ENCODE data around the gene HOXB7.

HOXB7 gene

DNA sequence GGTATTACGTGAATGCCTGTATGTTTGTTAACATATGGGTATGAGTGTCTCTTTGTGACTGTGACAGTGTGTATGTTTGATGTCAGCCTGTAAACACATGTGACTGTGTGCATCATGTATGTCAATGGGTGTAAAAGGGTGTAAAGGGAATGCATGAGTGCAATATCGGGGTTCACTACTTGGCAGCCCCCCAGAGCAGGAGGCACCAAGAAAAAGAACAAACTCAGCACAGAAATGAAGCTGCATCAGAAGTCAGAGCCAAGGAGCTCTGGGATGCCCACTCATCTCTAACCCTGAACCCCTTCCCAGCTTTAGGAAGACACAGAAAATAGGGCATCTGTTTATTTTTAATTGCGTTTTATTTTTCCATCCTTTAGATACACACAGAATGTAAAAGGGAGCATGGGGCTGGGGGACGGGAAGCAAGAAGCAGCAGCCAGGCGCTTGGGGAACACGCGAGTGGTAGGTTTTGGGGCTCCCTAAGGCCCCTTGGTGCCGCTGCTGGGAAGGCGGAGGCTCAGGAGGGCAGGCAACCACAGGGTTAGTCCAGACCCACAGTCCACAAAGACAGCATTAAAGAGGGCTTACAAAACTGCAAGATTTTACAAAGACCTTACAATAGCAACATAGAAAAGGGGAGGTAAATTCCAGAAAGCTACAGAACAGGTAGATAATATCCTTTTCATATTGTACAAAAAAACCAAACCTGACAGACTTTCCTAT is 3.8 kb downstream of the HOXB7 start:
- DNase-seq = no peak

DNA sequence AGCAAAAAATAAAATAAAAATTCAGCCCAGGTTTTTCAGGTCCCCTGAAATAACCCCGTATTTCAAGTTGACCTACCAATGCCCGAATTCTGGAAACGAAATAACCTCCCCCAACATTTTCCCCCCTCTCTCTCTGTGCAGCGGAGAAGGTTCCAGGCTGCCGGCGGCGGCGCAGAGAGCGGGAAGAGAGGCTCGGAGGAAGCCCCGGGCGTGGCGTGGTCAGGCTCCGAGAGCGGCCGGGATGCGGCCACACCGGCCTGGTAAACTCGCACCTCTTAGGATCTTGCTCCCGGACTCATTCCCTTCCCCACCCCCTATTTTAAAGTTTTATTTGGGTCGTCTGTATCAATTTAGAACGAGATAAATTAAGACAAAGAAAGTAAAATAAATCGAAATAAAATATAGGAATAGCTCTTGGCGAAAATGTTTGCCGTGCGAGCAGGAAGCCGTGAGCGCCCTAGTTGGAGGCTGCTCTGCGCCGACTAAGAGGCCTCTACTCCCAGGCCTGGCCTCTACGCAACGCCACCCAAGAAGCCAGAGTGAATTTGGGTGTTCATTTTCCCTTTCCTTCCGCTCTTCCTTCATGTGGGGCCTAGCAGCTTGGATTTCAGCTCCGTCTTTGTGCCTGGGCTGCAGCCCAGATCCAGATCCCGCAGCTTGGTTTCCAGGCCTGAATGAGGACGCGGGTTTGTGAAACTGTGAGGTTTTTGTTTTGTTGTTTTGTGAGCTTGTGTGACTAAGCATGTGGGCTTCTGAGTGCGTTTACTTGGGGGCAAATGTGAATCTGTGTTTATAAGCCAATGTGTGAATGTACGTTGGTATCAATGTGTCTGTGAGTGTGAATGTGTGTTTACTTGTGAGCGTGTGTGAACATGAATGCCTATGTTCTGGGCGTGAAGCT is 4.6 kb downstream of the HOXB7 start:
- no peak for DNase-seq

DNA sequence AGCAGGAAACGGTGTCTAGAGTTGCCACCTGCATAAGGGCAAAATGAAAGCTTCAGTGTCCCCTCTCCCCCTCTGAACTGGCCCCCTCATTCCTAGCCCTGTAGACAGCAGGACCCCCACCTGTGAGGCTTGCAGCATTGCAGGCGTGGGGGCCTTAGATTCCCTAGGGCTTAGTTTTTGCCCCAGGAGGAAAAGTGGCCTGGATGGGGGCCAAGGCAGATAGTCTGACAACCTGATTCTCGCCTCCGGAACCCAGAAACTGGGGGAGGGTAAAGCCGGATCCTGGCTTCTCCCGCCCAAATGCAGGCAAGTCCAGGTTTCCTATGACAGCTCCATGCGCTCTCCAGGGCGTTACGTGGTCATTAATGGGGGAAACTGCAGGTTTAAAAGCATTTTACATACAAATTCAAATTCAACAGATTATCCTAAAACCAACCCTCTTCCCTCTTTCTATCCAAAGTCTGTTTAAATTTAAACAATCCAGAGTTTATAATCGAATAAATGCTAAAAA is 5.4 kb downstream of the HOXB7 start:
- DNase-seq = no peak

DNA sequence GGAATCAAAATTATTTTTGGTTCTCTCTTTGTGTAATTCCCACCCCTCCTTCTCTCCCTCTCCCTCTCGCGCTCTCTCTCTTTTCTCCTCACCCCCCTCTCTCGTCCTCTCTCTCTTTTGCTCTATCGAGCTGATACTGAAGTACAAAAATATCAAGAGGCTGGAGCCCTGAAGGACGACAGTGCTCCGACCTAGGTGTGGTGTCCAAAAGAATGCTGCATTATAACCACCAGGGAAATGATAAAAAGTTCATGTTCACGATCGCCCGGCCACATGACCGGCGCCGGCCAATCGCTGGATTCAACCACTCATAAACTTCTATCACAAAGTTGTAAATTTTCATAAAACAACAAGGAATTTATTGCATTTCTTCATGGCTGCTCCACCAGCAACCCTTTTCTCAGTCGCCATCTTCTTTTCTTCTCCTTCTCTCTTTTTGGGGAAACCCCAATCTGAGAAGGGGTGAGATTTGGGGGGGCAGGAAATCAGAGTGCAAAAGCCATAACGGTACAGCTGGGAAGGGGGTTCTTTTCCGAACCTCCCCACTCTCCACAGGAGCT is 6.0 kb downstream of the HOXB7 start, which contains the start of gene HOXB6:
HOXB6 (minus strand) TSS at position 217 of the 560 bp plus-strand sequence. CDS start 6,836 bp downstream, outside the sequence.
- DNase-seq = no peak

DNA sequence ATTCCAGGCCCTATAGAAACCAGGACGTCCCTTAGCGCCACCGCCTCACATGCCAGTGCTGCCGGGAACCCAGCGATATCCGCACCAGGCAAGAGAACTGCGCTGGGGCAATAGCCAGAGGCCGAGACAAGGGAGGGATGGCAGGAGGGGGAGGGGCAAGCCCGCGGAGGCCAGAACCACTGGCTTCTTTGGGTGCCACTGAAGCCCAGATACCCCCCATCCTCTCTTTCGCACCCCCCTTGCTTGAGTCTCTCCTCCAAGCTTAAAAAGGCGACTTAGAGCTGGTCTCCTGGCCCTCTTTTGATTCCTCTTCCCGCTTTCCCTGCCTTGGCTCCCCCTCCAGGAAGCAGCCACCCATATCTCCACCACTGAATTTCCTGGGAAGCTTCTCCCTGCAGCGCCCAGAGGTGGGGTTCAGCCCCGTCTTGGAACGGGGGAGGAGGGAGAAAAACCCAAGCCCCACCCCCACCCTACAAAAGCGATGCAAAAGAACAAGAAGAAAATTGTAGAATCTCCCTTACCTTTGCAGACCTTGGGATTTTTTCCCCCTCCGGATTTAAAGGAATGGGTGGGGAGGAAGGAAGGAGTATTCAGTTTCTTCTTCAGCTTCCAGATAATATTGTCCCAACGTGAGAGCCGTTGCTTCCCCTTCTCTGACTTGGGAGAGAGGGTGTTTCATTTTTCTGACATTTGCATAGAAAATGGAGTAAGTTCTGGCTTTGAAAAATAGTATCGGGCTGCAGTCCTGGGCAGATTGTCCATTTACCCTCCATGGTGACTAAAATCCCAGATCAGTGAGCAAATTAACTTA is 6.7 kb downstream of the HOXB7 start:
- DNase-seq = no peak

DNA sequence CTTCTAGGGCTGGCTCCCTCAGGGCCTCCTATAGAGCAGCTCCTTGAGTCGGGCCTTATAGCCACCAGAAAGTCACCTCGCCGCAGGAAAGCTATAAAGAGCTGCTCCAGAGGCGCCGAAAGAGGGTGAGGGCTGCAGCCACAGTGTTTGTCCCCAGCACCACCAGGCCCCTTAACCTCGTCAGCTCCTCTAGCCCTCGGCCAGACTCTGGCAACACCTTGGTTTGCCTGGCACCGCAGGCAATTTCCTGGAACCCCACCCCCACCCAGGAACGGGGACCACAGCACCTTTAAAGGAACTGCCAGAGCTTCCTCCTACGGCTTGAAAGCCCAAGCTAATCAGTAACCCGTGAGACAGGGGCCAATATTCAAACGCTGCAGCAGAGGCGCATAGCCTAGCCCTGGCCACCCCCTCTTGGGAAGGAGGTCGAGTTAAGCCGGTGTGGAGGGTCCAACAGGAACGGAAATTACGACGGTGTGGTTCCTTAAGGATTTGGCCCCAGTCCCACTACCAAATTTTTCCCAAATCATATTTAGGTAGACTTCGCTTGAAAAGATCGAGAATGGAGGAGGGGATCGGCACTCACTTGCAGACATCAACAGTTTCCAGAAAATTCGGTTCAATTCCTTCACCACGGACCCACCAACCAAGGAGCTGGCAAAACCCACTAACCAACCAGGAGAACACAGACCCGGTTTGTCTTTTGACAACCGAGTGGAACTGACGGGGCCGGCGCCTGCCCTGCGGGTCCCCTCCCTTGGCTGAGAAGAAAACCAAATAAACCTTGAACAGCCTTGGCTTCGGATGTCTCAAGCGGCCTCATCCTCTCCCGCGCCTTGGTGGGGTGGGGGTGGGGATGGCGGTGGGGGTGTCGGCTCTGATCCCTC is 9.0 kb downstream of the HOXB7 start:
- no peak for DNase-seq

DNA sequence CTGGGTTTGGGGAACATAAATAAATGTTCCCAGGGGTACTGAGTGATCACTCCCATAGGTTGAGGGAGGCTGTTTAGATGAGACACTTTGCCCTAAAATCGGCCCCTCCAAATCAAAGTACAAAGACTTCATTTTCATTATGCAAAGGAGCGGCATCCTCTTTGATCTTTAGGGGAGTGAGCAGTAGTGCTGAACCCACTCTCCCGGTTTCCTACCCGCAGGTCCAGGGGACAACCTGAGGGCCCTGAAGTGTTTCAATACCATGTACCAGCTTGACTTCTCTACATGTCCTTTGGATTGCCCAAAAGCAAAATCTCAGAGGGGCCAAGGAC is 9.6 kb downstream of the HOXB7 start:
- no peak for DNase-seq

DNA sequence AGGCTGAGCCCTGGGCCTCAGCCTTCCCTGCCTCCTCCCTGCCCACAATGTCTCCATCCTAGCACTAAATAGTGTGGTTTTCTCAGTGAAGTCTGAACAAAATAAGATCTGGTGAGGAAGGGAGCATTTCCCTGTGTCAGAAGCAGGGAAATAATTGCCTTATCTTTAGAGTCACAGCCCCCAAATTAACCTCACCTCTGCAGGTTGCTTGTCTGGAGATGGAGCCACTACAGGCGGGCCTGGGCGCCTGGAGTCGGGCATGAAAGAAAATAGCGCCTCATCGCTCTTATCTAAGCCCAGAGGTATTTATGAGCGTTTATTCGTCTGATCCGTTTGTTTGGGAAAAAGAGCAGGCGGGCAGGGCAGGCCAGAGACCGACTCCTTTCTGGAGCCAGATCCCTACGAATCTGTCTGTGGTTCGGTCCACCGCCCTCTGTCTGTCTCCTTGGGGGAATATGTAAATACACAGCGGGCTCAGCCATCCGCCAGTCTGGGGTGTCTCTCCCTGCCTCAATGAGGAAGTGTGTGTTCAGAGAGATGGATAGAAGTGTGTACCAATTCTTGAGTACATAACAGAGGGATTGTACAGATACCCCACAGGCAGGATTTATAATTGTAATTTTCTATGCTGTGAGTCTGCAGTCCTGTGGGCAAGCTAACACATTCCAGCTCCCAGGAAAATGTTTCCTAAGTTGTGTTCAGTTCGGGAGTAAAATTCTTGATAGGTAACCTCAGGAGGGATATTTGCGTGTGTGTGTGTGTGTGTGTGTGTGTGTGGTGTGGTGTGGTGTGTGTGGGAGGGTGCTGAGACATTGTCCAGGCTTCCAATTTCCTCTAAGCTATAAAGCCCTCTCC is 10.3 kb downstream of the HOXB7 start:
- no peak for DNase-seq

DNA sequence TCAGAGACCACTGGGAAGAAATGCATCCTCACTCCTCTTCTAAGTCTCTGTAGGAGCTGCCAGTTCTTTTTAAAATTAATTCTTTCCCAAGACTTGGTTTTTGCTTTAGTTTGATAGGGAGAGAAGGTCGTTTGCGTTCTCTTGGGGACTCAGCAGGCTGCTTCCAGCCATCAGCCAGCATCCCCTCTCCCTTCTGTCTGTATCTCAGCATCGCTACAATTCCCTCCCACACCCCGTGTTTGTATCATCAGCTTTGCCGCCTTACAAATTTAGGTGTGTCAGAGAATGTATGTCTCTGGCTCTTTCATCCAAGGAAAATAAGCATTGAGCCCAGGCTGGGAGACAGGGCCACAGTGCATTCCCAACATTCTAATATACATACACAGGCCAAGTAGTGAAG is 11.5 kb downstream of the HOXB7 start:
- no peak for DNase-seq

DNA sequence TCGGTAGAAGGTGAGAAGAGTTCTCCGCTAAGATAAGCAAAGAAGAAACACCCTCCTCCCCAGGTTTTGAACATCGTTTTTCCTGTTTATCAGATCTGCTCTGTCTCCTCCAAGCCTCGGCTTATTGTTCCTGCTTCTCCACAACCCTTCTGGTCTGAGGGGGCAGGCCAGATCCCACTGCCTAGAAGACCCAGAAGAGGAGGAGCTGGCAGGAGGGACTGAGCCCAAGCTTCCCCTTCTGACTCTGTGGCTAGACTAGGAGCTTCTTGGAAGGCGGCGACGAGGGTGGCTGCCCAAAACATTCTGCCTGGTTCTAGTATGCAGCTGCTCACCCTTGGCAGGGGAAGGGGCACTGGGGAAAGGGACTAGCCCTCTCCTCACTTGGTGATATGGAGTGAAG is 12.1 kb downstream of the HOXB7 start:
- no peak for DNase-seq

DNA sequence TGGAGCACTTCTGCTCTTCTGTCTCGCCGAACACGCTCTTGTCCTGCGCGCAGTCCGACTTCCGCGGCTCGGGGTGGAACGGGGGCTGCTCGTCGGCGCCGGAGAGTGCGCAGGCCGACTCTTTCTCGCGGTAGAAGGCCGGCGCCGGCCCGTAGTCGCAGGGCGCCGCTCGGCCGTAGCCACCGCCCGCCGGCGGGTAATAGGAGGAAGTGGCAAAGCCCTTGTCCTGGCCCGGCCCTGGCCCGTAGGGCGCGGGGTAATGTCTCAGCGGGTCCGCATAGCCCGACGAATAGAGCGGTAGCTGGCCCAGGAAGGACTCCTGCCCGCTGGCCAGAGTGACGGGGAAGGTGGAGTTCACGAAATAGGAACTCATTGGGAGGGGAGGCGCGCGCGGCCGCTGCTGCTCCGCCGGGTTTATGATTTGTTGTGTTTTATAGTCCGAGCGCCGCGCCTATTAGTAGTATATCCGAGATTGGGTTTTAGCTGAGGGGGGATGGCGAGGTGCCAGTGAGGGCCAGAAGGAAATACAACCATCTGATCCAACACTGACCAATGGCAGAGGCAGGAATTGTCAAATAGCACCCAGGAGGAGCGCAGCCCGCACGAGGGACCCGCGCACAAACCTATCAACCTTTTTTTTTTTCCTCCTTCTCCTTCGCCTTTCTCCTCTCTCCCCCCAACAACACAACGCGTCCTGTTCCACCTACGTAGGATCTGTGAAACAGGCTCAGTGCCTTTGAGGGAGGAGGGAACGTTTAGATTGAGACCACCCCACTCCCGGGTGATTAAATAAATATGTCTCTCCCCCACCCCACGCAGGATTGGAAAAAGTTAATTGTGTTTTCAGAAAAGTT is 12.8 kb downstream of the HOXB7 start:
- no peak for DNase-seq

DNA sequence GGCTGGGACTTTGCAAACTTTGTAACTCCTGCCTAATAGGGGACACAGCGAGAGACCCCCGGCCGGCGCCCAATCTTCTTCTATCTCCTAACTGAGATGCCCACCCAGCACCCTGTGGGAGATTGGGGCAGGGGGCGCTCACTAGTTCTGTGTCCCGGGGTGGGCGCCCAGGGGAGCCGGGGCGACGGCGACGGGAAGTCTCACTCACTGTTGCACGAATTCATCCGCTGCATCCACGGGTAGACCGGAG is 13.4 kb downstream of the HOXB7 start:
- no peak for DNase-seq

DNA sequence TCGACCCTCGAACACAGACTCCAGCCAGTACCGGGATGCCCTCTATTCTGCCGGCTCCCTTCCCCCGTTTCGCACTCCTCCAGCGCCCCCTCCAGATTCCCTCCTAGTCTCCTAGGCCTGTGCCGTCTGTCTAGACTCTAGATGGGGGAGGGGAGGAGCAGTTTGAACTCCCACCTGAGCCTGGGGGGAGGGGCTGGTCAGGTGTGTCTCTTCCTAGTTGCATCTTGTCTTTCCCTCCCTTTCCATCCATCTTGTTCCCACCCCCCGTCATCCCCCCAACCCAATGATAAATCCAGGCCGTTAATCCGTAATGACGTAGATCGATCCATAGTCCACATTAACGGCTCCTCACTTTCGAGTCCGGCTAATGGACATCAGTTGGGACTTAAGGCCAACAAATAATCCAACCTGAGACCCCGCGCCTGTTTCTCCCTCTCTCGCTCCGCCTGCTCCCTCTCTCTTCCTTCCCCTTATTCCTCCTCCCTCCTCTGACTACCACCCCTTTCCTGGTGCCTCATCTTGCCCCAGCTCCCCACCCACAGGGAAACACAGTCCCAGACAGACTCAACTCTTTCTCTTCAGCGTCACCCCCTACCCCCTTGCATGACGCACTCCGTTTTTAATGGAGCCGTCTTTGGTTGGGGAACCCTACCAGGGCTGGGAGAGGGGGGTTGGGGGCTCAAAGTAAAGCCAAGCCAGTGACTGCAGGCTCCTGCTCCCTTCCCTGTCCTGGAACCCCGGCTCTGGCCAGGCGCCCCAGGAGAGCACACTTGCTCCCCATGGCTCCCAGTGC is 13.9 kb downstream of the HOXB7 start:
- DNase-seq = no peak

DNA sequence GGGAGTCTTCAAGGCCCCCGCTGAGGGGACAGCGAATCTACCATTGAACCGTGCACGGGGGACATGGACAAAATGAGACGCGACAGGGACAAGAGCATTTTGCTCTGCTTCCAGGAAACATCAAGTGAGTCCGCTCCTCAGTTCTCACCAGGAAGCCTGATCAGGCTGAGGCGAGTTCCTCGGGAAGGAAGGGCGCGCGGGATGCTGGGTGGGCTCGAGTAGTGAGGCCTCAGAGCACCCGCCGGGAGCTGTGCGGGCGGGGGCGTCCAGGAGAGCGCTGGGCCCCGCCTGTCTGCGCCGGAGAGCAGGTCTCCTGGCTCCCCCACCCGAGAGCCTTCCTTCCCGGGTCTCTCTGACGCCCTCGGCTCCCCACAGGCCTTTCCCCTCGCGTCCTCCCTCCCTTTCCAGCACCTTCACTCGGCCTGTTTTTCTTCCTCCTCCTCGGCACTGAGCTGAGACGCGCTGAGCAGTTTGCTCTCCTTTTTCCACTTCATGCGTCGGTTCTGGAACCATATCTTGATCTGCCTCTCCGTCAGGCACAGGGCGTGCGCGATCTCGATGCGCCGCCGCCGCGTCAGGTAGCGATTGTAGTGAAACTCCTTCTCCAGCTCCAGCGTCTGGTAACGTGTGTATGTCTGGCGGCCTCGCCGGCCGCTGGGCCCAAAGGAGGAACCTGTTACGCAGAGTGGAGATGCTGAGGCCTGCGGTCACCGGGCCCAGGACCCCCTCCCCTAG is 14.7 kb downstream of the HOXB7 start:
- no peak for DNase-seq

DNA sequence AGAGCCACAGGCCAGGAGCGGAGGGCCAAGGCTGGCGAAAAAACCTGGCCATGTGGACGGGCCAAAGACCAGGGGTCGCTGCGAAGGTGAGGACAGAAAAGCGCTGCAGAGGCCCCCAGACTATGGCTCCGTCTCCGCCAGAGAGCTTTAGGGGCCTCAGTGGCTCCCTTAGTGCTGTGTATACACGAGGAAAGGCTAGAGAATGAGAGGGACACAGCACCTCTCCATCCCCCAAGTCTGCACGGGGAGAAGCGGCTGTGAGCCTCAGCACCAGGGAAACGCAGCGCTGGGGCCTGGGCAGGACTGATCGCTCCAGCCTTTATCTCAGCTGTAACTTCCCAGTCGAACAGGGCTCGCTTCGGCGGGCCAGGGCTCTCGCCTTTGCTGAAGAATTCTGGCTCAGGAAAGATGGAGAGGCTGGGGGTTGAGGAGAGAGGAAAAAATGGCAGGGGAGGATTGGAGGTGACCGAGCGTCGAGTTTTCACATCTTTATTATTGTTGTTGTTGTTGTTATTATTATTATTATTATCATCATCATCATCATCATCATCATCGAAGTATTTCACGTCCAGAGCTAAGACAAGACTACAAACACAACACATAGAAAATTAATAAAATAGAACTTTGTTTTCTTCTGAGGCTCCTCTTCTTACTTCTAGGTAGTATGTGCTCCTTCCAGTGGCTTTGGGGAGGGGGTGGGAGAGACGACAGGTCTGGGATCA is 15.4 kb downstream of the HOXB7 start:
- DNase-seq = no peak

DNA sequence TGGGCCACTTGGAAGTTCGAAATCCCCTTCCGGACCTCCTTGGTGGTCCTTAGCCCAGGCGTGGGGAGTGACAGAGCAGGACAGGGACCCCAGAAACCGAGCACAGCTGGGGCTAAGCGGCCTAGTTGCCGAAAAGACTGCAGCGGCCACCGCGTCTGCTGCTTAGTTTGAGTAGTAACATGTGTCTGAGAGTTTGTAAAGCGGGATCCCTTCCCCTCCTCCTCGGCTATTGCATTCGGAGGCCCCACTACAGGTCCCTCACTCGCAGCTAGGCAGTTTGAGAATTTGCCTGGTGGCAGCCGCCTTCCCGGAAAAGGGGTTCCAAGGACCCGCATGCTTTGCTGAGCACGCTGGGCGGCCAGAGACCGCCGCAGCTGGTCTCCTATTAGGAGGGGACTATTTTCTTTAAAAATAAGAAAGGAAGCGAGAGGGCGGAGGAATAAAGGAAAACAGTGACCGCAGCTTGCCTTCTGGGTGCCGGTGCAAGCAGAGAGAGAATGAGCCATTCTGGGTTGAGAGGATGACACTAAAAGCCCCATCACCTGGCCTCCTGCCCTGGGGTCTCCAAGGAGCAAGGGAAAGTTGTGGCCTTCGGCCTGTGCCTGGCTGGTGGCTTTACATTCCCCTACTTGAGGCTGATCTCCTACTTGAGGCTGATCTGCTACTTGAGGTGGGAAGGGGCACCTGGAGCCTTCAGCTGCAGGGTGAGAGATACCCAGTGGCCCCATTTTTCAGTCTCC is 16.1 kb downstream of the HOXB7 start:
- no peak for DNase-seq
